ENCODE measurements around the gene TOP3B.

The TOP3B gene

GRCh38 chr22:22015631-22016030 is 33.0 kb upstream of the TOP3B start:
- no peak overlapping the region for H4K8ac ChIP-seq (ENCODE audit: low read depth, low read length)
- no peak overlapping the region for H4K5ac ChIP-seq (ENCODE audit: low read length)
- H2BK5ac ChIP-seq (ENCODE audit: low read length), result no peak overlapping the region
- DNase-seq, result no peak
- H3K4ac ChIP-seq (ENCODE audit: low read depth, low read length), result no peak overlapping the region
- H2BK120ac ChIP-seq (ENCODE audit: low read depth, low read length), result no peak overlapping the region
- H3K9ac ChIP-seq (ENCODE audit: low read length), result no peak overlapping the region
- no peak overlapping the region for H2AK5ac ChIP-seq (ENCODE audit: low read length)
- H2BK15ac ChIP-seq (replicated peaks; ENCODE audit: low read depth), result no peak overlapping the region
- H3K79me2 ChIP-seq (ENCODE audit: control insufficient read depth, insufficient read depth, low read length), result no peaks in the 10 kb centered on the region
- H3K79me1 ChIP-seq (ENCODE audit: low read length), result no peaks in the 10 kb centered on the region
- WGBS (ENCODE audit: extremely low coverage, insufficient coverage, low lambda C conversion rate), result no CpG with 5 or more reads among the region's 3 CpGs
- no peaks in the 10 kb centered on the region for H3K4me1 ChIP-seq (ENCODE audit: control insufficient read depth, low read depth, low read length)
- no peak overlapping the region for H3K4me3 ChIP-seq (ENCODE audit: low read length)
- H3K27me3 ChIP-seq (ENCODE audit: insufficient read depth, low read length, poor library complexity), result no peaks in the 10 kb centered on the region
- no peak overlapping the region for H3K23ac ChIP-seq (ENCODE audit: low read length)
- no peak overlapping the region for H3K56ac ChIP-seq (ENCODE audit: low read length)
- no peaks in the 10 kb centered on the region for H3K36me3 ChIP-seq (ENCODE audit: control insufficient read depth, insufficient read depth, low read length)
- H3K18ac ChIP-seq (ENCODE audit: low read length), result no peak overlapping the region
- no peak overlapping the region for H3K27ac ChIP-seq (ENCODE audit: low read depth, low read length)
- no peak overlapping the region for H3K4me2 ChIP-seq (ENCODE audit: low read length)

- Histone ChIP-seq H4K8ac (ENCODE audit: low read depth, low read length) (no peak overlapping the region), H3K79me2 (ENCODE audit: control insufficient read depth, insufficient read depth, low read length) (no peaks in the 10 kb centered on the region), H3K9ac (ENCODE audit: low read length) (no peak overlapping the region), H2AK5ac (ENCODE audit: low read length) (no peak overlapping the region), H3K27me3 (ENCODE audit: insufficient read depth, low read length, poor library complexity) (no peaks in the 10 kb centered on the region), H3K23ac (ENCODE audit: low read length) (no peak overlapping the region), H3K18ac (ENCODE audit: low read length) (no peak overlapping the region), H3K4me3 (ENCODE audit: low read length) (no peak overlapping the region), H3K36me3 (ENCODE audit: control insufficient read depth, insufficient read depth, low read length) (no peaks in the 10 kb centered on the region), H3K4me1 (ENCODE audit: control insufficient read depth, low read depth, low read length) (no peaks in the 10 kb centered on the region), H2BK5ac (ENCODE audit: low read length) (no peak overlapping the region), H2BK120ac (ENCODE audit: low read depth, low read length) (no peak overlapping the region), H3K4ac (ENCODE audit: low read depth, low read length) (no peak overlapping the region), H3K27ac (ENCODE audit: low read depth, low read length) (no peak overlapping the region), H4K5ac (ENCODE audit: low read length) (no peak overlapping the region), H3K4me2 (ENCODE audit: low read length) (no peak overlapping the region), H3K56ac (ENCODE audit: low read length) (no peak overlapping the region), H2BK15ac (replicated peaks; ENCODE audit: low read depth) (no peak overlapping the region), H3K79me1 (ENCODE audit: low read length) (no peaks in the 10 kb centered on the region)
- no peak for DNase-seq
- no CpG with 5 or more reads among the region's 9 CpGs for WGBS (ENCODE audit: extremely low coverage, insufficient coverage, low lambda C conversion rate)
Measured at GRCh38 chr22:22014285-22014659, 31.7 kb upstream of the TOP3B start.

GRCh38 chr22:22013559-22014284 is 31.1 kb upstream of the TOP3B start:
- H2AK5ac ChIP-seq (ENCODE audit: low read length), result no peak overlapping the region
- H3K4ac ChIP-seq (ENCODE audit: low read depth, low read length), result no peak overlapping the region
- no peaks in the 10 kb centered on the region for H3K79me1 ChIP-seq (ENCODE audit: low read length)
- H3K27me3 ChIP-seq (ENCODE audit: insufficient read depth, low read length, poor library complexity), result no peaks in the 10 kb centered on the region
- H3K23ac ChIP-seq (ENCODE audit: low read length), result no peak overlapping the region
- H2BK15ac ChIP-seq (replicated peaks; ENCODE audit: low read depth), result no peak overlapping the region
- no peak overlapping the region for H3K56ac ChIP-seq (ENCODE audit: low read length)
- H2BK5ac ChIP-seq (ENCODE audit: low read length), result no peak overlapping the region
- DNase-seq, result no peak
- no peak overlapping the region for H3K9ac ChIP-seq (ENCODE audit: low read length)
- no peak overlapping the region for H3K4me2 ChIP-seq (ENCODE audit: low read length)
- no peaks in the 10 kb centered on the region for H3K36me3 ChIP-seq (ENCODE audit: control insufficient read depth, insufficient read depth, low read length)
- H2BK120ac ChIP-seq (ENCODE audit: low read depth, low read length), result no peak overlapping the region
- no peaks in the 10 kb centered on the region for H3K4me1 ChIP-seq (ENCODE audit: control insufficient read depth, low read depth, low read length)
- H4K8ac ChIP-seq (ENCODE audit: low read depth, low read length), result no peak overlapping the region
- H3K18ac ChIP-seq (ENCODE audit: low read length), result no peak overlapping the region
- no peaks in the 10 kb centered on the region for H3K79me2 ChIP-seq (ENCODE audit: control insufficient read depth, insufficient read depth, low read length)
- no peak overlapping the region for H3K4me3 ChIP-seq (ENCODE audit: low read length)
- H3K27ac ChIP-seq (ENCODE audit: low read depth, low read length), result no peak overlapping the region
- H4K5ac ChIP-seq (ENCODE audit: low read length), result no peak overlapping the region
- WGBS (ENCODE audit: extremely low coverage, insufficient coverage, low lambda C conversion rate), result no CpG with 5 or more reads among the region's 7 CpGs

GRCh38 chr22:22011964-22012363 is 29.4 kb upstream of the TOP3B start:
- no peak for DNase-seq
- no peak overlapping the region for H3K56ac ChIP-seq (ENCODE audit: low read length)
- no peaks in the 10 kb centered on the region for H3K27me3 ChIP-seq (ENCODE audit: insufficient read depth, low read length, poor library complexity)
- no peaks in the 10 kb centered on the region for H3K36me3 ChIP-seq (ENCODE audit: control insufficient read depth, insufficient read depth, low read length)
- H3K4me2 ChIP-seq (ENCODE audit: low read length), result no peak overlapping the region
- H3K18ac ChIP-seq (ENCODE audit: low read length), result no peak overlapping the region
- H3K4ac ChIP-seq (ENCODE audit: low read depth, low read length), result no peak overlapping the region
- no peak overlapping the region for H3K27ac ChIP-seq (ENCODE audit: low read depth, low read length)
- H3K4me3 ChIP-seq (ENCODE audit: low read length), result no peak overlapping the region
- H3K79me2 ChIP-seq (ENCODE audit: control insufficient read depth, insufficient read depth, low read length), result no peaks in the 10 kb centered on the region
- no peak overlapping the region for H2AK5ac ChIP-seq (ENCODE audit: low read length)
- no peak overlapping the region for H4K5ac ChIP-seq (ENCODE audit: low read length)
- no peak overlapping the region for H3K9ac ChIP-seq (ENCODE audit: low read length)
- no peak overlapping the region for H3K23ac ChIP-seq (ENCODE audit: low read length)
- H3K79me1 ChIP-seq (ENCODE audit: low read length), result no peaks in the 10 kb centered on the region
- no peak overlapping the region for H2BK120ac ChIP-seq (ENCODE audit: low read depth, low read length)
- no CpG with 5 or more reads among the region's 1 CpG for WGBS (ENCODE audit: extremely low coverage, insufficient coverage, low lambda C conversion rate)
- H3K4me1 ChIP-seq (ENCODE audit: control insufficient read depth, low read depth, low read length), result no peaks in the 10 kb centered on the region
- H2BK15ac ChIP-seq (replicated peaks; ENCODE audit: low read depth), result no peak overlapping the region
- no peak overlapping the region for H4K8ac ChIP-seq (ENCODE audit: low read depth, low read length)
- no peak overlapping the region for H2BK5ac ChIP-seq (ENCODE audit: low read length)

GRCh38 chr22:22010358-22010757 is 27.8 kb upstream of the TOP3B start:
- Histone ChIP-seq H3K79me1 (ENCODE audit: low read length) (no peaks in the 10 kb centered on the region), H3K27ac (ENCODE audit: low read depth, low read length) (no peak overlapping the region), H3K4me3 (ENCODE audit: low read length) (no peak overlapping the region), H3K9ac (ENCODE audit: low read length) (no peak overlapping the region), H3K27me3 (ENCODE audit: insufficient read depth, low read length, poor library complexity) (no peaks in the 10 kb centered on the region), H3K36me3 (ENCODE audit: control insufficient read depth, insufficient read depth, low read length) (no peaks in the 10 kb centered on the region), H3K79me2 (ENCODE audit: control insufficient read depth, insufficient read depth, low read length) (no peaks in the 10 kb centered on the region), H3K23ac (ENCODE audit: low read length) (no peak overlapping the region), H2AK5ac (ENCODE audit: low read length) (no peak overlapping the region), H3K18ac (ENCODE audit: low read length) (no peak overlapping the region), H4K8ac (ENCODE audit: low read depth, low read length) (no peak overlapping the region), H3K56ac (ENCODE audit: low read length) (no peak overlapping the region), H2BK15ac (replicated peaks; ENCODE audit: low read depth) (no peak overlapping the region), H2BK5ac (ENCODE audit: low read length) (no peak overlapping the region), H3K4ac (ENCODE audit: low read depth, low read length) (no peak overlapping the region), H2BK120ac (ENCODE audit: low read depth, low read length) (no peak overlapping the region), H3K4me1 (ENCODE audit: control insufficient read depth, low read depth, low read length) (no peaks in the 10 kb centered on the region), H3K4me2 (ENCODE audit: low read length) (no peak overlapping the region), H4K5ac (ENCODE audit: low read length) (no peak overlapping the region)
- no CpG with 5 or more reads among the region's 2 CpGs for WGBS (ENCODE audit: extremely low coverage, insufficient coverage, low lambda C conversion rate)
- DNase-seq, result no peak

GRCh38 chr22:22009661-22010060 is 27.1 kb upstream of the TOP3B start:
- no peak overlapping the region for H3K27ac ChIP-seq (ENCODE audit: low read depth, low read length)
- no peak overlapping the region for H2BK5ac ChIP-seq (ENCODE audit: low read length)
- no peaks in the 10 kb centered on the region for H3K79me1 ChIP-seq (ENCODE audit: low read length)
- H3K23ac ChIP-seq (ENCODE audit: low read length), result no peak overlapping the region
- no peak overlapping the region for H4K5ac ChIP-seq (ENCODE audit: low read length)
- DNase-seq, result no peak
- no peaks in the 10 kb centered on the region for H3K79me2 ChIP-seq (ENCODE audit: control insufficient read depth, insufficient read depth, low read length)
- H2BK120ac ChIP-seq (ENCODE audit: low read depth, low read length), result no peak overlapping the region
- no peak overlapping the region for H3K4ac ChIP-seq (ENCODE audit: low read depth, low read length)
- H3K56ac ChIP-seq (ENCODE audit: low read length), result no peak overlapping the region
- H4K8ac ChIP-seq (ENCODE audit: low read depth, low read length), result no peak overlapping the region
- H3K27me3 ChIP-seq (ENCODE audit: insufficient read depth, low read length, poor library complexity), result no peaks in the 10 kb centered on the region
- WGBS (ENCODE audit: extremely low coverage, insufficient coverage, low lambda C conversion rate), result no CpG with 5 or more reads among the region's 3 CpGs
- H3K36me3 ChIP-seq (ENCODE audit: control insufficient read depth, insufficient read depth, low read length), result no peaks in the 10 kb centered on the region
- H2AK5ac ChIP-seq (ENCODE audit: low read length), result no peak overlapping the region
- no peak overlapping the region for H3K18ac ChIP-seq (ENCODE audit: low read length)
- no peak overlapping the region for H2BK15ac ChIP-seq (replicated peaks; ENCODE audit: low read depth)
- no peak overlapping the region for H3K4me3 ChIP-seq (ENCODE audit: low read length)
- no peaks in the 10 kb centered on the region for H3K4me1 ChIP-seq (ENCODE audit: control insufficient read depth, low read depth, low read length)
- H3K9ac ChIP-seq (ENCODE audit: low read length), result no peak overlapping the region
- no peak overlapping the region for H3K4me2 ChIP-seq (ENCODE audit: low read length)

Data from mesendoderm (in vitro differentiated cells).